Ovary (tissue), 9 donors: ENCODE measurements around the gene DNAJB8. TPM values are rescaled to one million over a fixed set of nuclear protein-coding genes. Genes with fewer than 3 reads are reported as not detected.
A peak's percentile ranks its signal among the peaks of the same experiment; 100 is the strongest.

Experiments used
- DNase-seq, 5 donors: peaks; one replicate each; pipeline ENCODE4 v3.0.0-alpha.2; 2019 to 2020
- H3K27ac ChIP-seq, 2 donors: fragments of 200-600 bp; one replicate each; pipeline versions ENCODE4 v1.5.1 to v1.8.0; 2019 to 2022
- H3K27me3 ChIP-seq: fragments of 200-600 bp; one replicate; pipeline ENCODE4 v1.8.0; 2022
- H3K36me3 ChIP-seq: fragments of 200-600 bp; sonication (generic); one replicate; pipeline ENCODE4 v1.5.1; 2019
- H3K4me1 ChIP-seq: one replicate; pipeline ENCODE4 v1.8.1; 2013; ENCODE audit warnings: mild to moderate bottlenecking, moderate library complexity; ENCODE audit not compliant: insufficient read depth
- H3K4me3 ChIP-seq: fragments of 200-600 bp; sonication (generic); one replicate; pipeline ENCODE4 v1.5.1; 2017
- H3K9me3 ChIP-seq, 2 donors: fragments of 200-600 bp in 1 of 2; sonication (generic) in 1 of 2; one replicate each; pipeline versions ENCODE4 v1.5.1 to v1.8.1; 2013 to 2019; ENCODE audit warnings: mild to moderate bottlenecking in 1 of 2, moderate library complexity in 1 of 2
- EP300 ChIP-seq: sonication (generic); formaldehyde crosslinking; IDR thresholded peaks from one replicate; pipeline ENCODE4 v1.6.1; 2017; ENCODE audit warnings: antibody characterized with exemption
- POLR2A ChIP-seq: fragments of 450-650 bp; IDR thresholded peaks from one replicate; pipeline ENCODE4 v1.6.1; 2017; ENCODE audit warnings: antibody characterized with exemption, mild to moderate bottlenecking, moderate library complexity
- WGBS, 3 donors: extraction: QIAGEN DNeasy Blood & Tissue Kit in 1 of 3; methylation state at CpG; one replicate each; pipeline versions ENCODE4 v1.1.5 to v1.1.7; 2013 to 2017; 5-methylcytosine and 5-hydroxymethylcytosine counted together
- intact Hi-C, 4 donors: fragments of 100-400 bp; cut with DNase I; formaldehyde crosslinking; loops; one replicate each; pipeline versions ENCODE4 v1.11.0 to v1.15.1; 2022 to 2023
- polyA plus RNA-seq, 2 donors: library from polyadenylated mRNA; stranded (reverse); fragments of 200-250 nt in 1 of 2; fragments of 350-450 nt in 1 of 2; fragmentation: Illumina TruSeq in 1 of 2; extraction: RNeasy Lipid Tissue Mini Kit (QIAGEN cat#74804) in 1 of 2; gene quantifications; one replicate each; pipeline ENCODE4 v1.2.3, GENCODE V29; 2013 to 2014
- total RNA-seq, 7 donors: library from RNA; depleted of rRNA in 2 of 7; stranded (reverse); fragments of >200 nt in 2 of 7; fragmentation: NEBNext Ultra II Directional in 3 of 7; extraction: Animal tissue kit (Norgen Biotek cat#: 25700) in 3 of 7; gene quantifications; one replicate each; pipeline versions ENCODE4 v1.1.0 to v1.2.4, GENCODE V29; 2016 to 2023
- TF ChIP-seq, protein P1 (sequence below), 3 donors: fragments of 450-650 bp in 2 of 3; fragments of 200-600 bp in 1 of 3; IDR thresholded peaks; one replicate each; pipeline versions ENCODE4 v1.5.1 to v1.8.0; 2016 to 2022; ENCODE audit warnings: antibody characterized with exemption in 3 of 3, mild to moderate bottlenecking in 1 of 3
- donor health status: DM: no; HTN: no; CAD: no; lungs with moderate emphysema.
- donor health status: DM: no; HTN: no; CAD: no.
- donor health status: Bipolar disorder and iron deficiency.
- donor health status: DM: yes; HTN: yes; CAD: no.
- donor health status: DM: no; HTN: no; CAD: no.
- donor health status: DM: yes; HTN: yes; CAD: no.

DNAJB8 gene
- total and polyA plus RNA-seq, 9 donors: not detected

DNA sequence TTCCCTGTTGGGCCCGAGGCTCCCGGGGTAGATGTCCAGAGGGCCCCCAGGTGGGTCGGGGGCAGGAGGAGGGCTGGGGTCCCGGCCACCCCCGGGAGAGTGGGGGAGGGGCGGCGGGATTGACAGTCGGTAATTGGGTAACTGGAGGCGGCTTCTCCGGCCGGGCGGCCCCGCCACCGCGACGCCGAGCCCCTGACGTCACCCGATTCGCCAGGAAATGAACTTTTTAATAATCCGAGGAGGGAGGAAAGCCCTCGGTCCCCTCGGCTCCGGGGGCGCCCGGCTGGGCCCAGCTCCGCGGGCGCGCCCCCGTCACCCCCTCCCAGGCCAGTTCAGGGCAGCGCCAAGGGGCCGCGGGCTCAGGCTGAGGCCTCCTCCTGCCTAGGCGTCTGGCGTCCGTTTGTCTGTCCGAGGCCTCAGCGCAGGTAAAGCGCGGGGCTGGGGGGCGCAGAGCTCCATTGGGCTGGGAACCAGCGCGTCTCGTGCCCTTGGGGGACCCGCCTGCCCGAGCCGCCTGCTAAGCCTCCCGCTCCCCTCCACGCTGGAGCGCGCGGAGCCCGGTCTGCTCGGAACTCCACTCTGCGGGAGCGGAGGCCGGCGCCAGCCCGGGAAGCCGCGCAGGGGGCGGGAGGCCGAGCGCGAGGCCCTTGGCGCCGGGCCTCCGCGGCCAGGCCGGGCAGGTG lies 22.4 kb upstream of the DNAJB8 start:
- intact Hi-C loops: loop anchor here in 1 of 4 donors (5.0 kb wide), 1 partner anchor 62 kb away; no protein-coding TSS in a partner anchor
- no peak for TF ChIP-seq EP300
- no peak for TF ChIP-seq POLR2A
- TF ChIP-seq, protein P1, sequence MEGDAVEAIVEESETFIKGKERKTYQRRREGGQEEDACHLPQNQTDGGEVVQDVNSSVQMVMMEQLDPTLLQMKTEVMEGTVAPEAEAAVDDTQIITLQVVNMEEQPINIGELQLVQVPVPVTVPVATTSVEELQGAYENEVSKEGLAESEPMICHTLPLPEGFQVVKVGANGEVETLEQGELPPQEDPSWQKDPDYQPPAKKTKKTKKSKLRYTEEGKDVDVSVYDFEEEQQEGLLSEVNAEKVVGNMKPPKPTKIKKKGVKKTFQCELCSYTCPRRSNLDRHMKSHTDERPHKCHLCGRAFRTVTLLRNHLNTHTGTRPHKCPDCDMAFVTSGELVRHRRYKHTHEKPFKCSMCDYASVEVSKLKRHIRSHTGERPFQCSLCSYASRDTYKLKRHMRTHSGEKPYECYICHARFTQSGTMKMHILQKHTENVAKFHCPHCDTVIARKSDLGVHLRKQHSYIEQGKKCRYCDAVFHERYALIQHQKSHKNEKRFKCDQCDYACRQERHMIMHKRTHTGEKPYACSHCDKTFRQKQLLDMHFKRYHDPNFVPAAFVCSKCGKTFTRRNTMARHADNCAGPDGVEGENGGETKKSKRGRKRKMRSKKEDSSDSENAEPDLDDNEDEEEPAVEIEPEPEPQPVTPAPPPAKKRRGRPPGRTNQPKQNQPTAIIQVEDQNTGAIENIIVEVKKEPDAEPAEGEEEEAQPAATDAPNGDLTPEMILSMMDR (IDR thresholded peaks at IDR 0.05): no peak
- peaks cover 10% of the 10 kb centered on the region for H3K27me3 ChIP-seq
- no peaks in the 10 kb centered on the region for H3K9me3 ChIP-seq
- H3K36me3 ChIP-seq: no peaks in the 10 kb centered on the region
- H3K27ac ChIP-seq: peak overlapping the region; percentile 26 to 28
- 1 to 2% (median 1%) methylated on average over 66 to 71 of the region's 71 CpGs for WGBS, 3 donors
- H3K4me1 ChIP-seq: peaks cover 19% of the 10 kb centered on the region
- peak overlapping the region; percentile 58 for H3K4me3 ChIP-seq
- peak in 4 of 5 donors; percentile 42 to 64 (median 60) for DNase-seq

DNA sequence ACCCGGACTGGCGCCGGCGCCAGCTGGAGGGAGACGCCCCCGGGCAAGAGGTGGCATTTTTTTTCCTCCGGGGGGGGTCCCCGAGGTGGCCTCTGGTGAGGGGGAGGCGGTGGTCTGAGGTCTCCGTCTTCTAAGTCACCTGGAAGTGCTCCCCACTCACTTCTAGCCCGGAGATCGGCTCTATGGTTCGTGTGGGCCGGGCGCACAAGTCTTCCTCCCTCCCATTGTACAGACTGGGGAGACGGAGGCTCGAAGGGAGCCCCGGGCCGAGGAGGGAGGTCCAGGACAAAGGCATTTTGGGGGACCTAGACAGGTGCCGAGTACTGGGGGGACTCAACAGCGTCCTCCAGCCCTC lies 21.9 kb upstream of the DNAJB8 start:
- peaks cover 10% of the 10 kb centered on the region for H3K27me3 ChIP-seq
- WGBS, 3 donors: 4 to 9% (median 8%) methylated on average over 10 to 21 of the region's 21 CpGs
- H3K36me3 ChIP-seq: no peaks in the 10 kb centered on the region
- intact Hi-C loops: loop anchor here in 1 of 4 donors (5.0 kb wide), 1 partner anchor 61 kb away; no protein-coding TSS in a partner anchor
- no peak for DNase-seq
- no peaks in the 10 kb centered on the region for H3K9me3 ChIP-seq
- peaks cover 19% of the 10 kb centered on the region for H3K4me1 ChIP-seq
- H3K4me3 ChIP-seq: peak overlapping the region; percentile 58
- no peak for TF ChIP-seq POLR2A
- TF ChIP-seq, protein P1 (IDR thresholded peaks at IDR 0.05): no peak
- TF ChIP-seq EP300: no peak
- peak overlapping the region in 1 of 2 donors; percentile 8 for H3K27ac ChIP-seq

DNA sequence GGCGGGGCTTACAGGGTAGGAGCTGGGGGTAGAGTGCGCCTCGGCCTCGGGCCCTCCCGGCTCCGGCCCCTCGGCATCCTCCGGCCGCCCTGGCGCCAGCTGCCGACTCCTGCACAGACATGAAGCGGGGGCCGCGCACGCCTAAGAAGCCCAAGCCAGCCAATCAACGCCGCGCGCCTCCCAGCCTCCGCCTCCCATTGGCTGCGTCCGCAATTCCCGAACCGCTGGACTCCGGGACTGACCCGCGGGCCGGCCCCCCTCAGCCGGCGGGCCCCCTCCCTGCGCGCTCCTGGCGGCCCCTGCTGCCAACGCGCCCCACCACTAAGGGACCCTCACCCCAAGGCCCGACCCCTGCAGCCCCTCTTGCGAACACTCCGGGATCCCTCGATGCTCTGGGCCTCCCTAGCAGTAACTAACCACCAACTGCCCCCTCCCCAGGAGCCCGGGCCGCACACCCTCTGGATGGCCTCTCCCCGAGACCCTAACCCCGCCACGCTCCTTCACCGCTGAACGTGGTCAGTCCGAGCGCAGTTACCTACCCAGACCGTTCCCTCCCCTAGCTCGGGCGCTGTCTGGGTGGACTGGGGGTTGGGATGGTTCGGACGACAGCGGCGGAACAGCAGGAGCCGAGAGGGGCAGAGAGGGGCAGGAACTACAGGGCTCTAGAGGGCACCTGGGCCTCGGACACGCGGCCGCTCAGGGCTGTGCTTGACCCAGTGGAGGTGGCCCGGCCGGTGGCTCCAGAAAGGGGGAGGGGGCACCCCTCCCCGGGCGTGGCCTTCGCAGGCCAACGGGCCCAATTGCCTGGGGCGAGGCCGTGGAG lies 21.3 kb upstream of the DNAJB8 start:
- no peaks in the 10 kb centered on the region for H3K9me3 ChIP-seq
- 1 to 3% (median 1%) methylated on average over 47 to 68 of the region's 68 CpGs for WGBS, 3 donors
- H3K4me3 ChIP-seq: peak overlapping the region; percentile 58
- H3K27ac ChIP-seq: peak overlapping the region in 1 of 2 donors; percentile 8
- peaks cover 19% of the 10 kb centered on the region for H3K4me1 ChIP-seq
- H3K36me3 ChIP-seq: no peaks in the 10 kb centered on the region
- peaks cover 10% of the 10 kb centered on the region for H3K27me3 ChIP-seq
- intact Hi-C loops: loop anchor here in 1 of 4 donors (5.0 kb wide), 1 partner anchor 61 kb away; no protein-coding TSS in a partner anchor
- TF ChIP-seq, protein P1 (IDR thresholded peaks at IDR 0.05): no peak
- TF ChIP-seq POLR2A: no peak
- no peak for TF ChIP-seq EP300
- DNase-seq: peak; percentile 69 to 86 (median 75)

DNA sequence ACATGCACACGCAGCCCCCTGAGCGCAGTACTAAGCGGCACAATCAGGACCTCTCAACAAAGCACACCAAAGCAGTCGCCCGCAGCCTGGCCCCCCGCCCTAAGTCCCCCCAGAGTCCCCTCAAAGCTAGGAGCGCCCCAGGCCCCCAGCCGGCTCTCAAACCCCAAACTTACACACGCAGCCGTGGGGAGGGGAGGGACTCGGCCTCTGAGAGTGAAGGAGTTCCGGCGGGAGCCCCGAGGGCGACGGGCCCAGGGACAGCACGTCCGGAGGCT lies 20.8 kb upstream of the DNAJB8 start:
- DNase-seq: no peak
- intact Hi-C loops: loop anchor here in 1 of 4 donors (5.0 kb wide), 1 partner anchor 60 kb away; no protein-coding TSS in a partner anchor
- peak overlapping the region; percentile 58 for H3K4me3 ChIP-seq
- peaks cover 10% of the 10 kb centered on the region for H3K27me3 ChIP-seq
- H3K36me3 ChIP-seq: no peaks in the 10 kb centered on the region
- peaks cover 19% of the 10 kb centered on the region for H3K4me1 ChIP-seq
- WGBS, 3 donors: 0 to 6% (median 1%) methylated on average over 3 to 18 of the region's 18 CpGs
- no peaks in the 10 kb centered on the region for H3K9me3 ChIP-seq
- H3K27ac ChIP-seq: no peak overlapping the region
- TF ChIP-seq, protein P1 (IDR thresholded peaks at IDR 0.05): no peak
- TF ChIP-seq POLR2A: no peak
- no peak for TF ChIP-seq EP300
